Measurements from ENCODE around the gene ATP9B.

ATP9B gene

DNA sequence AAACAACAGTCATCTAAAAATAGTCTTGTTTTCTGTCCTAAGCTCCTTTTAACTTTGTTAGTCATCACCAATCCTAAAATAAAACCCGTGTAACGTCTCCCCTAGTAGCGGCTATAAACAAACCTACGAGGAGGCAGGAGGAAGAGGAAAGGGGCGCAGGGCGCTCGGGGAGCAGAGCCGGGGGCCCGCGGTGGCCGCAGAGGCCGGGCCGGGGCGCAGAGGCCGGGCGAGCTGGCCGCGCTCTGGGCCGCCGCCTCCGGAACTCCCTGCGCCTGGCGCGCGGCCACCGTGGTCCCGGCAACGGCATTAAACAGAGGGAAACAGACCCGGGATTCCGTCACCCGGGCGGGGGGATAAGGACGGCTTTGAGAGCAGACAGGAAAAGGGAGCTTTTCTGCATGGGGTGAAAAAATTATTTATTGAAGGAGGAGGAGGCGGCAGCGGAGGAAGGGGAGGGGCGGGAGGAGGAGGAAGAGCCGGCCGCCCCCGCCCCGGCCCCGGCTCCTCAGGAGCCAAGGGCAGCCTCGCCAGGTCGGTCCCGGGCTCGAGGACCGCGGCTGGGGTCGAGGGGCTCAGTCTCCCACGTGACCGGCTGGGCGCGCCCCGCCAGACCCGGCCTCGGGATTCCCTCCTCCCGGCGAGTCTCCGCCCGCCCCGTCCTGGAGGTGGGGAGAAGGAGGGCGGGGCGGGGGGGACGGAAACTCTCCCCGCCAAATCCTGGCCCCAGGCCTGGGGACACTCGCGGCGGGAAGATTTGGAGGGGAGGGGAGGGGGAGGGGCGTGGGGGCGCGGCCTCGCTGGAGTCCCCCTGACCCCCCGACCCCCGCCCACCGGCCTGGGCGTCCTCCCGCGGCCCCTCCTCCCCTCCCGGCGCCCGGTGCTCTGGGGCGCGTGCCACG is 324.7 kb downstream of the ATP9B start (continued):
- TF ChIP-seq, protein P1, sequence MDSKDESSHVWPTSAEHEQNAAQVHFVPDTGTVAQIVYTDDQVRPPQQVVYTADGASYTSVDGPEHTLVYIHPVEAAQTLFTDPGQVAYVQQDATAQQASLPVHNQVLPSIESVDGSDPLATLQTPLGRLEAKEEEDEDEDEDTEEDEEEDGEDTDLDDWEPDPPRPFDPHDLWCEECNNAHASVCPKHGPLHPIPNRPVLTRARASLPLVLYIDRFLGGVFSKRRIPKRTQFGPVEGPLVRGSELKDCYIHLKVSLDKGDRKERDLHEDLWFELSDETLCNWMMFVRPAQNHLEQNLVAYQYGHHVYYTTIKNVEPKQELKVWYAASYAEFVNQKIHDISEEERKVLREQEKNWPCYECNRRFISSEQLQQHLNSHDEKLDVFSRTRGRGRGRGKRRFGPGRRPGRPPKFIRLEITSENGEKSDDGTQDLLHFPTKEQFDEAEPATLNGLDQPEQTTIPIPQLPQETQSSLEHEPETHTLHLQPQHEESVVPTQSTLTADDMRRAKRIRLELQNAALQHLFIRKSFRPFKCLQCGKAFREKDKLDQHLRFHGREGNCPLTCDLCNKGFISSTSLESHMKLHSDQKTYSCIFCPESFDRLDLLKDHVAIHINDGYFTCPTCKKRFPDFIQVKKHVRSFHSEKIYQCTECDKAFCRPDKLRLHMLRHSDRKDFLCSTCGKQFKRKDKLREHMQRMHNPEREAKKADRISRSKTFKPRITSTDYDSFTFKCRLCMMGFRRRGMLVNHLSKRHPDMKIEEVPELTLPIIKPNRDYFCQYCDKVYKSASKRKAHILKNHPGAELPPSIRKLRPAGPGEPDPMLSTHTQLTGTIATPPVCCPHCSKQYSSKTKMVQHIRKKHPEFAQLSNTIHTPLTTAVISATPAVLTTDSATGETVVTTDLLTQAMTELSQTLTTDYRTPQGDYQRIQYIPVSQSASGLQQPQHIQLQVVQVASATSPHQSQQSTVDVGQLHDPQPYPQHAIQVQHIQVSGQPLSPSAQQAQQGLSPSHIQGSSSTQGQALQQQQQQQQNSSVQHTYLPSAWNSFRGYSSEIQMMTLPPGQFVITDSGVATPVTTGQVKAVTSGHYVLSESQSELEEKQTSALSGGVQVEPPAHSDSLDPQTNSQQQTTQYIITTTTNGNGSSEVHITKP (tag by site-specific recombination; IDR thresholded peaks at IDR 0.05): peak; percentile 84
- TF ChIP-seq, protein P2, sequence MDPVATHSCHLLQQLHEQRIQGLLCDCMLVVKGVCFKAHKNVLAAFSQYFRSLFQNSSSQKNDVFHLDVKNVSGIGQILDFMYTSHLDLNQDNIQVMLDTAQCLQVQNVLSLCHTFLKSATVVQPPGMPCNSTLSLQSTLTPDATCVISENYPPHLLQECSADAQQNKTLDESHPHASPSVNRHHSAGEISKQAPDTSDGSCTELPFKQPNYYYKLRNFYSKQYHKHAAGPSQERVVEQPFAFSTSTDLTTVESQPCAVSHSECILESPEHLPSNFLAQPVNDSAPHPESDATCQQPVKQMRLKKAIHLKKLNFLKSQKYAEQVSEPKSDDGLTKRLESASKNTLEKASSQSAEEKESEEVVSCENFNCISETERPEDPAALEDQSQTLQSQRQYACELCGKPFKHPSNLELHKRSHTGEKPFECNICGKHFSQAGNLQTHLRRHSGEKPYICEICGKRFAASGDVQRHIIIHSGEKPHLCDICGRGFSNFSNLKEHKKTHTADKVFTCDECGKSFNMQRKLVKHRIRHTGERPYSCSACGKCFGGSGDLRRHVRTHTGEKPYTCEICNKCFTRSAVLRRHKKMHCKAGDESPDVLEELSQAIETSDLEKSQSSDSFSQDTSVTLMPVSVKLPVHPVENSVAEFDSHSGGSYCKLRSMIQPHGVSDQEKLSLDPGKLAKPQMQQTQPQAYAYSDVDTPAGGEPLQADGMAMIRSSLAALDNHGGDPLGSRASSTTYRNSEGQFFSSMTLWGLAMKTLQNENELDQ (tag by site-specific recombination; IDR thresholded peaks at IDR 0.05; ENCODE audit: low read depth): no peak
- TF ChIP-seq BCL6B (tag by site-specific recombination; IDR thresholded peaks at IDR 0.05) (no peak), ZNF501 (tag by site-specific recombination; IDR thresholded peaks at IDR 0.05) (no peak), ZNF843 (tag by site-specific recombination; IDR thresholded peaks at IDR 0.05) (peak; percentile 34; the same call in 1 of the 2 replicates), ZFHX2 (tag by site-specific recombination; conservative IDR thresholded peaks at IDR 0.05) (peak; percentile 90), ZNF626 (tag by site-specific recombination; IDR thresholded peaks at IDR 0.05) (no peak), SALL2 (tag by site-specific recombination; IDR thresholded peaks at IDR 0.05; ENCODE audit: borderline replicate concordance) (no peak), YY2 (tag by site-specific recombination; IDR thresholded peaks at IDR 0.05) (no peak), MYNN (tag by site-specific recombination; IDR thresholded peaks at IDR 0.05; ENCODE audit: borderline replicate concordance) (no peak), ZNF169 (tag by site-specific recombination; IDR thresholded peaks at IDR 0.05) (no peak), ZNF148 (tag by site-specific recombination; IDR thresholded peaks at IDR 0.05; ENCODE audit: borderline replicate concordance) (no peak), REPIN1 (tag by site-specific recombination; IDR thresholded peaks at IDR 0.05; ENCODE audit: low read depth) (no peak), FEZF1 (tag by site-specific recombination; IDR thresholded peaks at IDR 0.05) (no peak), ZNF26 (tag by site-specific recombination; IDR thresholded peaks at IDR 0.05) (no peak), ZBTB17 (tag by site-specific recombination; IDR thresholded peaks at IDR 0.05) (no peak), TCF7L2 (IDR thresholded peaks at IDR 0.05; ENCODE audit: borderline replicate concordance, low read depth, low read length) (no peak), WT1 (tag by site-specific recombination; IDR thresholded peaks at IDR 0.05) (peak; percentile 55; the same call in 1 of the 2 replicates), ZNF311 (tag by site-specific recombination; IDR thresholded peaks at IDR 0.05; ENCODE audit: borderline replicate concordance) (no peak), ZBTB7A (tag by site-specific recombination; IDR thresholded peaks at IDR 0.05; ENCODE audit: low read depth) (no peak)
- TF ChIP-seq, protein P3, sequence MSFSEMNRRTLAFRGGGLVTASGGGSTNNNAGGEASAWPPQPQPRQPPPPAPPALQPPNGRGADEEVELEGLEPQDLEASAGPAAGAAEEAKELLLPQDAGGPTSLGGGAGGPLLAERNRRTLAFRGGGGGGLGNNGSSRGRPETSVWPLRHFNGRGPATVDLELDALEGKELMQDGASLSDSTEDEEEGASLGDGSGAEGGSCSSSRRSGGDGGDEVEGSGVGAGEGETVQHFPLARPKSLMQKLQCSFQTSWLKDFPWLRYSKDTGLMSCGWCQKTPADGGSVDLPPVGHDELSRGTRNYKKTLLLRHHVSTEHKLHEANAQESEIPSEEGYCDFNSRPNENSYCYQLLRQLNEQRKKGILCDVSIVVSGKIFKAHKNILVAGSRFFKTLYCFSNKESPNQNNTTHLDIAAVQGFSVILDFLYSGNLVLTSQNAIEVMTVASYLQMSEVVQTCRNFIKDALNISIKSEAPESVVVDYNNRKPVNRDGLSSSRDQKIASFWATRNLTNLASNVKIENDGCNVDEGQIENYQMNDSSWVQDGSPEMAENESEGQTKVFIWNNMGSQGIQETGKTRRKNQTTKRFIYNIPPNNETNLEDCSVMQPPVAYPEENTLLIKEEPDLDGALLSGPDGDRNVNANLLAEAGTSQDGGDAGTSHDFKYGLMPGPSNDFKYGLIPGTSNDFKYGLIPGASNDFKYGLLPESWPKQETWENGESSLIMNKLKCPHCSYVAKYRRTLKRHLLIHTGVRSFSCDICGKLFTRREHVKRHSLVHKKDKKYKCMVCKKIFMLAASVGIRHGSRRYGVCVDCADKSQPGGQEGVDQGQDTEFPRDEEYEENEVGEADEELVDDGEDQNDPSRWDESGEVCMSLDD (tag by site-specific recombination; IDR thresholded peaks at IDR 0.05): no peak
- TF ChIP-seq, protein P4, sequence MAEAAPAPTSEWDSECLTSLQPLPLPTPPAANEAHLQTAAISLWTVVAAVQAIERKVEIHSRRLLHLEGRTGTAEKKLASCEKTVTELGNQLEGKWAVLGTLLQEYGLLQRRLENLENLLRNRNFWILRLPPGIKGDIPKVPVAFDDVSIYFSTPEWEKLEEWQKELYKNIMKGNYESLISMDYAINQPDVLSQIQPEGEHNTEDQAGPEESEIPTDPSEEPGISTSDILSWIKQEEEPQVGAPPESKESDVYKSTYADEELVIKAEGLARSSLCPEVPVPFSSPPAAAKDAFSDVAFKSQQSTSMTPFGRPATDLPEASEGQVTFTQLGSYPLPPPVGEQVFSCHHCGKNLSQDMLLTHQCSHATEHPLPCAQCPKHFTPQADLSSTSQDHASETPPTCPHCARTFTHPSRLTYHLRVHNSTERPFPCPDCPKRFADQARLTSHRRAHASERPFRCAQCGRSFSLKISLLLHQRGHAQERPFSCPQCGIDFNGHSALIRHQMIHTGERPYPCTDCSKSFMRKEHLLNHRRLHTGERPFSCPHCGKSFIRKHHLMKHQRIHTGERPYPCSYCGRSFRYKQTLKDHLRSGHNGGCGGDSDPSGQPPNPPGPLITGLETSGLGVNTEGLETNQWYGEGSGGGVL (tag by site-specific recombination; IDR thresholded peaks at IDR 0.05): peak; percentile 86

Data from HEK293 (cell line).